Chondrocyte (in vitro differentiated cells): ENCODE results near the gene SPPL2B. TPM values are rescaled to one million over a fixed set of nuclear protein-coding genes. Genes with fewer than 3 reads are reported as not detected.

Source experiments
- DNase-seq: peaks from one replicate; pipeline ENCODE4 v3.0.0; 2021; ENCODE audit warnings: mixed read lengths, low spot score
- H3K27ac Mint-ChIP-seq: one replicate; pipeline ENCODE4 v1.8.0; 2021; ENCODE audit warnings: mild to moderate bottlenecking, moderate library complexity, mixed read lengths; ENCODE audit not compliant: unreplicated experiment
- H3K27me3 Mint-ChIP-seq: 2 replicates; pipeline ENCODE4 v1.8.0; 2021; ENCODE audit warnings: low read depth, mixed read lengths
- H3K36me3 Mint-ChIP-seq: 2 replicates; pipeline ENCODE4 v1.8.0; 2021; ENCODE audit warnings: low read depth, mixed read lengths
- H3K4me1 Mint-ChIP-seq: 2 replicates; pipeline ENCODE4 v1.8.0; 2021; ENCODE audit warnings: low read depth, mild to moderate bottlenecking, mixed read lengths
- H3K4me3 Mint-ChIP-seq: one replicate; pipeline ENCODE4 v1.8.0; 2021; ENCODE audit warnings: mild to moderate bottlenecking, moderate library complexity, mixed read lengths; ENCODE audit not compliant: unreplicated experiment
- H3K9me3 Mint-ChIP-seq: 2 replicates; pipeline ENCODE4 v1.8.0; 2021; ENCODE audit warnings: low read depth, mixed read lengths
- CTCF ChIP-seq: fragments of 200-600 bp; sonication (generic); IDR thresholded peaks from 2 replicates; pipeline ENCODE4 v1.5.0; 2021; ENCODE audit warnings: antibody characterized with exemption, mild to moderate bottlenecking, moderate library complexity
- total RNA-seq: library from RNA; stranded (reverse); gene quantifications from 3 replicates; pipeline ENCODE4 v1.2.1, GENCODE V29; 2021

The SPPL2B gene
- total RNA-seq, 1 donor from 2014 or later: 48.9 TPM

- Mint-ChIP-seq H3K36me3 (peaks cover 2% of the 10 kb centered on the region), H3K9me3 (no peaks in the 10 kb centered on the region), H3K27me3 (no peaks in the 10 kb centered on the region), H3K4me3 (no peak overlapping the region), H3K4me1 (peaks cover 9% of the 10 kb centered on the region), H3K27ac (no peak overlapping the region)
- TF ChIP-seq CTCF: no peak
- no peak for DNase-seq
Measured at GRCh38 chr19:2340496-2341243, 12.2 kb downstream of the SPPL2B start.

- Mint-ChIP-seq H3K4me1 (peaks cover 8% of the 10 kb centered on the region), H3K9me3 (no peaks in the 10 kb centered on the region), H3K27ac (no peak overlapping the region), H3K36me3 (peaks cover 2% of the 10 kb centered on the region), H3K4me3 (no peak overlapping the region), H3K27me3 (no peaks in the 10 kb centered on the region)
- TF ChIP-seq CTCF: no peak
- DNase-seq: no peak
Measured at GRCh38 chr19:2341244-2341751, 12.8 kb downstream of the SPPL2B start.

- Mint-ChIP-seq H3K27ac (no peak overlapping the region), H3K4me3 (no peak overlapping the region), H3K36me3 (peaks cover 2% of the 10 kb centered on the region), H3K9me3 (no peaks in the 10 kb centered on the region), H3K4me1 (peaks cover 7% of the 10 kb centered on the region), H3K27me3 (no peaks in the 10 kb centered on the region)
- no peak for DNase-seq
- TF ChIP-seq CTCF: no peak
Measured at GRCh38 chr19:2341982-2342381, 13.5 kb downstream of the SPPL2B start.

GRCh38 chr19:2342656-2343288 lies 14.3 kb downstream of the SPPL2B start:
- Mint-ChIP-seq H3K9me3 (no peaks in the 10 kb centered on the region), H3K4me1 (no peaks in the 10 kb centered on the region), H3K27me3 (no peaks in the 10 kb centered on the region), H3K36me3 (peaks cover 2% of the 10 kb centered on the region), H3K4me3 (no peak overlapping the region), H3K27ac (no peak overlapping the region)
- DNase-seq: no peak
- TF ChIP-seq CTCF: no peak

- DNase-seq: no peak
- no peaks in the 10 kb centered on the region for H3K27me3 Mint-ChIP-seq
- H3K4me3 Mint-ChIP-seq: no peak overlapping the region
- no peaks in the 10 kb centered on the region for H3K4me1 Mint-ChIP-seq
- no peak for TF ChIP-seq CTCF
- peaks cover 2% of the 10 kb centered on the region for H3K36me3 Mint-ChIP-seq
- no peak overlapping the region for H3K27ac Mint-ChIP-seq
- no peaks in the 10 kb centered on the region for H3K9me3 Mint-ChIP-seq
Measured at GRCh38 chr19:2343289-2343982, 15.0 kb downstream of the SPPL2B start.
